ENCODE results near the gene AGPAT3.
"Not testable (repeated sequence)": the region's sequence is repeated elsewhere in the genome, so short reads cannot be mapped to it uniquely, and the experiment has no call there.

The AGPAT3 gene

GRCh38 chr21:43884012-43884860 is 19.2 kb downstream of the AGPAT3 start:
- DNase-seq, result no peak

DNA sequence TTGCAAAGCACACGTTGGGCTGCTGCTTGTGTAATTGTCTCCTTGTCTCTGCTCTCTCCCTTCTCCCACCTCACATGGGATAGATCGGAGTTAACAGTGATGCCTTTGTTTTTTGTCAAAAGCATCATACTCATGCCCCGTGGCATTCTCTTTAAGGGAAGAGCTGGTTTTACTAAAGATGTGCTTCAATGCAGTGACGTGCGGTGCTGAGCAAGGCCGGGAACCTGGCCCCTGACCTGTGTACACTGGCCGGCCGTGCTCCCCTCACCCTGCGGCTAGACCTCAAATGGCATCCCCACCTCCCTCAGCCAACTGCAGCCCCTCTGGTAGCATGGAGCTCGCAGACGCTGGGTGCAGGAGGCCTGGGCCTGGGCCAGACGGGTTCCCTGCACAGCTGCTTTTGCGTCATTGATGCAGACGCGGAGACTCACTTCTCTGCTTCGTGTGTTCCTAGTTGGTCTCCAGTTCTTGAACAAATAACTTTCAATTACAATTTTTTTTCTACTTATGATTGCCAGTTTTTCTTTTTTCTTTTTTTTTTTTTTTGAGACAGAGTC is 19.9 kb downstream of the AGPAT3 start:
- DNase-seq, result no peak

- no peak for DNase-seq
These were observed 20.7 kb downstream of the AGPAT3 start for GRCh38 chr21:43885721-43886120.

- DNase-seq, result no peak
These were observed 21.5 kb downstream of the AGPAT3 start for GRCh38 chr21:43886565-43886964.

DNA sequence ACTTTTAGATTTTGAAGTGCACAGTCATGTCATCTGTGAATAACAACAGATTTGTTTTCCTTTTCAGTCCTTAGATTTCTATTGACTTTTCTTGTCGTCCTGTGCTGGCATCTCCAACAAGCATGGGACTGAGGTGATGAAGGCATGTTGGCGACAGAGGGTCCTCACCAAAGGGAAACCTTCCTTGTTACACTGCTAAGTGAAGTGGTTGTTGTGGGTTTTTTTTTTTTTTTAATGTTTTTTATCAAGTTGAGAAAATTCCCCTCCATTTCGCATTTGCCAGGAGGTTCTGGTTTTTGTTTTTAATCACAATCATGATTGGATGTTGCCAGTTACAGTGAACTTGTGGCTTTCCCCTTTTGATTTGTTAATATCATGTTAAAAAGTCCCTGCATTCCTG is 24.0 kb downstream of the AGPAT3 start:
- no peak for DNase-seq

GRCh38 chr21:43890042-43890441 is 25.0 kb downstream of the AGPAT3 start:
- DNase-seq, result no peak

DNA sequence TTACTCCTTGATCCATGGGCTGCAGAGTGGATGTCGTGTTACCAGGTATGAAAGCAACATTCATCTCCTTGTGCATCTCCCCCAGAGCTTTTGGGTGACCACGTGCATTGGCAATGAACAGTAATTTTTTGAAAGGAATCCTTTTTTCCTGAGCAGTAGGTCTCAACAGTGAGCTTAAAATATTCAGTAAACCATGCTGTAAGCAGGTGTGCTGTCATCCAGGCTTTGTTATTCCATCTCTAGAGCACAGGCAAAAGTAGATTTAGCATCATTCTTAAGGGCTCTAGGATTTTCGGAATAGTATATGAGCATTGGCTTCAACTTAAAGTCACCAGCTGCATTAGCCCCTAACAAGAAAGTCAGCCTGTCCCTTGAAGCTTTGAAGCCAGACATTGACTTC is 27.3 kb downstream of the AGPAT3 start:
- no peak for DNase-seq

DNA sequence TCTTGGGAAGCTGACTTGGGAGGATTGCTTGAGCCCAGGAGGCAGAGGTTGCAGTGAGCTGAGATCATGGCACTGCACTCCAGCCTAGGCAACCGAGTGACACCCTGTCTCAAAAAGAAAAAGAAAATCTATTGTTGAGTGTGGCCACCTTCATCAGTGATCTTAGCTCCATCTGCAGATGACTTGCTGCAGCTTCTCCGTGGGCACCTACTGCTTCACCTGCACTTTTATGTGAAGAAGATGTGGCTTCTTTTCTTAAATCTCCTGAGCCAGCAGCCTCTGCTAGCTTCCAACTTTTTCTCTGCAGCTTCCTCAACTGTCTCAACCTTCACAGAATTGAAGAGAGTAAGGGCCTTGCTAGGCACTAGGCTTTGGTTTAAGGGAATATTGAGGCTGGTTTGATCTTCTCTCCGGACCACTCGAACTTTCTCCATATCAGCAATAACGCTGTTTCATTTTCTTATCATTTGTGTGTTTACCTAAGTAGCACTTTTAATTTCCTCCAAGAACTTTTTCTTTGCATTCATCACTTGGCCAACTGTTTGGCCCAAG is 28.0 kb downstream of the AGPAT3 start:
- DNase-seq, result no peak

- no peak for DNase-seq
These were observed 28.6 kb downstream of the AGPAT3 start for GRCh38 chr21:43893536-43894205.

DNA sequence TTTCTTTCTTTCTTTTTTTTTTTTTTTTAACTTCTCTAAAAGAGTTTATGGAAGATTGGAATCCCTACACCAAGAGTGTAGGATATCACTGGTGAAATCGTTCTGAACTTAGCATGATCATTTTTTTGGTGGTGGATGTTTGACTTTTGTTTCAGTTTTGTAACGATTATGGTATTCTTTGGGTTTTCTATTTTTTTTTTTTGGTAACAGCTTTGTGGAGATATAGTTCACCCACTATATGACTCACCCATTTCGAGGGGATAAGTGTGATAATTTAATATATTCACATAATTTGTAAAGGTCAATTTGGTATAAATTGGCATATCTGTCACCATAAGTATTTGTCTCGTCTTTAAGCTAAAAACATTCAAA is 29.2 kb downstream of the AGPAT3 start:
- DNase-seq, result no peak

DNA sequence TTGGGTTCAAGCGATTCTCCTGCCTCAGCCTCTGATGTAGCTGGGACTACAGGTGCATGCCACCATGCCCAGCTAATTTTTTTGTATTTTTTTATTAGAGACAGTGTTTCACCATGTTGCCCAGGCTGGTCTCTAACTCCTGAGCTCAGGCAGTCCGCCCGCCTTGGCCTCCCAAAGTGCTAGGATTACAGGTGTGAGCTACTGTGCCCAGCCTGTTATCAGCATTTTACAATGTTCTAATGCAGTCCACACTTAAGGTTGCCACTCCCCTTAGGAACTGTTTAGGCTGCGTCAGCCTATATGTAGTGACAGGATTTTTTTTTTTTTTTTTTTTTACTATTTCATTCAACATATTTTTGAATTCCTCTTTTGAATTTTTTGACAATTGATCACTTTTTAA is 30.2 kb downstream of the AGPAT3 start:
- no peak for DNase-seq

DNA sequence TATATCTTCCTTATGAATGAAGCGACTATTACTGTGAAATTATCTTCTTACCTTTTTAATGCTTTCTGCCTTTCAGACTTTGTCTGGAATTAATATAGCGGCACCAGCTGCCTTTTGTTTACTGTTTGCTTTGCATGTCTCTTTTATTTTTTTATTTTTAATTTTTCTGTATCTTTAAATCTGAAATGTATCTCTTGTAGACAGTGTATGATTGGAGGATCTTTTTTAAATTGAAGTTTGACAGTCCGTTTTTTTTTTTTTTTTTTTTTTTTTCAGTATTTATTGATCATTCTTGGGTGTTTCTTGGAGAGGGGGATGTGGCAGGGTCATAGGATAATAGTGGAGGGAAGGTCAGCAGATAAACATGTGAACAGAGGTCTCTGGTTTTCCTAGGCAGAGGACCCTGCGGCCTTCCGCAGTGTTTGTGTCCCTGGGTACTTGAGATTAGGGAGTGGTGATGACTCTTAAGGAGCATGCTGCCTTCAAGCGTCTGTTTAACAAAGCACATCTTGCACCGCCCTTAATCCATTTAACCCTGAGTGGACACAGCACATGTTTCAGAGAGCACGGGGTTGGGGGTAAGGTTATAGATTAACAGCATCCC is 31.8 kb downstream of the AGPAT3 start:
- not testable (repeated sequence) for DNase-seq

GRCh38 chr21:43899307-43900077 is 34.5 kb downstream of the AGPAT3 start:
- DNase-seq, result no peak

- no peak for DNase-seq
These were observed 35.0 kb downstream of the AGPAT3 start for GRCh38 chr21:43900078-43900385.

DNA sequence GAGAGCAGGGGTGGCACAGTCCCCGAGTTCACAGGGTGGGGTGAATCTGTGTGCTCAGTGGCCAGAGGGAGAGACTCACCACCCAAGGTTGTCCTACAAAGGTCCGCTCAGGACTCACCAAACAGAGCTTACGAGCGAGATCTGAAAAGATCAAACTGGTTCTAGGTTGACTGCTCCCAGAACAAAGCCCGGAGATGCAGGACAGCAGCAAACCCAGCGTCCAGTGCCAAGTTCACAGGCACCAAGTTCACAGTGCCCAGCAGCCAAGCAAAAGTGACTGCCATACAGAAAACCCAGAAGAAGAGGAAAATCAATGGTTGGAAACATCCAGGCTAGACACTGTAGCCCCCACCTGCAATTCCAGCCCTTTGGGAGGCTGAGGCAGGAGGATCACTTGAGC is 35.7 kb downstream of the AGPAT3 start:
- no peak for DNase-seq

- no peak for DNase-seq
These were observed 37.4 kb downstream of the AGPAT3 start for GRCh38 chr21:43902441-43902840.

GRCh38 chr21:43903451-43904091 is 38.5 kb downstream of the AGPAT3 start:
- no peak for DNase-seq

- no peak for DNase-seq
These were observed 39.3 kb downstream of the AGPAT3 start for GRCh38 chr21:43904331-43904781.

GRCh38 chr21:43905726-43906455 is 40.9 kb downstream of the AGPAT3 start:
- no peak for DNase-seq

- DNase-seq, result no peak
These were observed 41.8 kb downstream of the AGPAT3 start for GRCh38 chr21:43906585-43907370.

DNA sequence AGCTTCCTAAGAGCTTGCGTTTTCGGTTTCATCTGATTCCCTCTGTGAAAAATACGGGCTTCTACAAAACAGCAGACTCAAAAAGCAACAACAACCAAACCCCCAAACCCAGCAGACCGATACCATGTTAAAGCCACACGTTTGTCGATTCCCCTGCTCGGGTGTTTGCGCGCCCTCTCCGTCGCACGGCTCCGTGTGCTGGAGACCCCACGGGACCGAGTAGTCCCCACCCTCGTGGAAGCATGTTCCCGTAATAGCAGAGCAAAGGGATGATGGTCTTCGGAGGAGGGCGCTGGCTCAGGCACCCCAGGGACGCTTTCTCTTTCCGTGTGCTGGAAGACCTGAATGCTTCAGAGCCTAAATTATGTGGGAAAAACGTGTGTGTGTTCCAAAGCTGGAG is 42.7 kb downstream of the AGPAT3 start:
- DNase-seq, result no peak
